SW 1271 (cell line): Measurements from ENCODE around the gene STARD13.

ENCODE experiments used
- DNase-seq, 2 experiments: peaks; one replicate each; lab custom pipeline; 2025; lab: John Stamatoyannopoulos, UW

STARD13 gene

GRCh38 chr13:33277946-33278345, 7.6 kb downstream of the STARD13 start:
- DNase-seq = no peak

- no peak for DNase-seq
These were observed 8.4 kb downstream of the STARD13 start for GRCh38 chr13:33277037-33277740.

GRCh38 chr13:33276570-33276969, 9.0 kb downstream of the STARD13 start:
- DNase-seq = no peak

GRCh38 chr13:33275916-33276315, 9.6 kb downstream of the STARD13 start:
- no peak for DNase-seq

- DNase-seq = peak; percentile 3 to 41
These were observed 11.3 kb downstream of the STARD13 start for GRCh38 chr13:33274264-33274663.

GRCh38 chr13:33272531-33273124, 12.9 kb downstream of the STARD13 start:
- no peak for DNase-seq

GRCh38 chr13:33271759-33272158, 13.8 kb downstream of the STARD13 start:
- DNase-seq = no peak

GRCh38 chr13:33270895-33271538, 14.5 kb downstream of the STARD13 start:
- DNase-seq = no peak

GRCh38 chr13:33265607-33266006, 19.9 kb downstream of the STARD13 start:
- no peak for DNase-seq

GRCh38 chr13:33265133-33265532, 20.4 kb downstream of the STARD13 start:
- DNase-seq = no peak

- DNase-seq = no peak
These were observed 21.0 kb downstream of the STARD13 start for GRCh38 chr13:33264620-33264978.

GRCh38 chr13:33263976-33264619, 21.5 kb downstream of the STARD13 start:
- DNase-seq = no peak

GRCh38 chr13:33263484-33263883, 22.1 kb downstream of the STARD13 start:
- DNase-seq = no peak

GRCh38 chr13:33262997-33263396, 22.6 kb downstream of the STARD13 start:
- DNase-seq = peak; percentile 9 to 18

GRCh38 chr13:33262594-33262993, 23.0 kb downstream of the STARD13 start:
- no peak for DNase-seq

GRCh38 chr13:33262062-33262487, 23.5 kb downstream of the STARD13 start:
- peak; percentile 51 to 55 for DNase-seq

GRCh38 chr13:33261387-33262061, 24.0 kb downstream of the STARD13 start:
- DNase-seq = no peak

GRCh38 chr13:33260168-33261098, 25.1 kb downstream of the STARD13 start:
- DNase-seq = no peak

GRCh38 chr13:33259296-33259695, 26.3 kb downstream of the STARD13 start:
- no peak for DNase-seq

- DNase-seq = no peak
These were observed 26.8 kb downstream of the STARD13 start for GRCh38 chr13:33258808-33259193.
